ENCODE data around the gene NAALADL2. TPM values are rescaled to one million over a fixed set of nuclear protein-coding genes. Genes with fewer than 3 reads are reported as not detected.

Gene NAALADL2
- total and polyA plus RNA-seq, 4 donors, result 0.28 to 4.6 (median 3.1) TPM

GRCh38 chr3:175590745-175591144 is 731.6 kb downstream of the NAALADL2 start:
- DNase-seq (ENCODE audit: low spot score), result no peak
- 98% methylated on average over 3 of the region's 3 CpGs for WGBS

More at GRCh38 chr3:175590745-175591144, 731.6 kb downstream of the NAALADL2 start:
- no peaks in the 10 kb centered on the region for H3K27me3 ChIP-seq (ENCODE audit: control insufficient read depth in 4 of 4, insufficient read depth in 4 of 4, low read length in 3 of 4)
- H3K9ac ChIP-seq (ENCODE audit: low read depth in 1 of 2, low read length in 2 of 2), result no peak overlapping the region
- TF ChIP-seq CTCF (IDR thresholded peaks at IDR 0.05; ENCODE audit: low read depth, low read length, missing input control), result no peak
- no peak for TF ChIP-seq GABPA (IDR thresholded peaks at IDR 0.05 in 1 of 2, conservative IDR thresholded peaks at IDR 0.05 in 1 of 2)
- no peak for TF ChIP-seq RAD21 (IDR thresholded peaks at IDR 0.05)
- TF ChIP-seq NR2F2 (IDR thresholded peaks at IDR 0.05), result no peak
- no peak for TF ChIP-seq ZBTB33 (IDR thresholded peaks at IDR 0.05)
- no peak for TF ChIP-seq REST (IDR thresholded peaks at IDR 0.05)
- no peak for TF ChIP-seq YY1 (IDR thresholded peaks at IDR 0.05)
- no peak for TF ChIP-seq ATF3 (IDR thresholded peaks at IDR 0.05)
- no peak for TF ChIP-seq TAF1 (conservative IDR thresholded peaks at IDR 0.05)
- H3K36me3 ChIP-seq (ENCODE audit: control insufficient read depth in 4 of 4, insufficient read depth in 3 of 4, low read depth in 1 of 4, low read length in 3 of 4), result no peaks in the 10 kb centered on the region
- no peak overlapping the region for H3K27ac ChIP-seq (ENCODE audit: low read depth in 1 of 2, low read length in 2 of 2)
- no peaks in the 10 kb centered on the region for H3K4me1 ChIP-seq (ENCODE audit: control insufficient read depth in 4 of 4, insufficient read depth in 4 of 4, low read length in 3 of 4)
- peaks cover 0 to 1% (median 0%) of the 10 kb centered on the region in 4 donors for H3K9me3 ChIP-seq (ENCODE audit: control insufficient read depth in 4 of 4, low read length in 3 of 4)
- no peak overlapping the region for H3K4me3 ChIP-seq (ENCODE audit: low read depth in 1 of 3, low read length in 3 of 3)

Data from liver (tissue), 9 donors.